Retina (tissue), 1 donor: ENCODE measurements around the gene IFNGR2.
"Not testable (repeated sequence)": the region's sequence is repeated elsewhere in the genome, so short reads cannot be mapped to it uniquely, and the experiment has no call there.

Experiments
- DNase-seq: peaks from one replicate; pipeline ENCODE4 v3.0.0-alpha.2; 2016

IFNGR2 gene, protein sequence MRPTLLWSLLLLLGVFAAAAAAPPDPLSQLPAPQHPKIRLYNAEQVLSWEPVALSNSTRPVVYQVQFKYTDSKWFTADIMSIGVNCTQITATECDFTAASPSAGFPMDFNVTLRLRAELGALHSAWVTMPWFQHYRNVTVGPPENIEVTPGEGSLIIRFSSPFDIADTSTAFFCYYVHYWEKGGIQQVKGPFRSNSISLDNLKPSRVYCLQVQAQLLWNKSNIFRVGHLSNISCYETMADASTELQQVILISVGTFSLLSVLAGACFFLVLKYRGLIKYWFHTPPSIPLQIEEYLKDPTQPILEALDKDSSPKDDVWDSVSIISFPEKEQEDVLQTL

GRCh38 chr21:33403128-33403785, at the start of gene IFNGR2:
Gene IFNGR2, plus strand, starts transcription at chr21:33403413. Its CDS starts 131 bp downstream, at chr21:33403544.
- no peak for DNase-seq

GRCh38 chr21:33355355-33355754, 47.9 kb upstream of the IFNGR2 start:
- no peak for DNase-seq

GRCh38 chr21:33355996-33356395, 47.2 kb upstream of the IFNGR2 start:
- DNase-seq = no peak

DNA sequence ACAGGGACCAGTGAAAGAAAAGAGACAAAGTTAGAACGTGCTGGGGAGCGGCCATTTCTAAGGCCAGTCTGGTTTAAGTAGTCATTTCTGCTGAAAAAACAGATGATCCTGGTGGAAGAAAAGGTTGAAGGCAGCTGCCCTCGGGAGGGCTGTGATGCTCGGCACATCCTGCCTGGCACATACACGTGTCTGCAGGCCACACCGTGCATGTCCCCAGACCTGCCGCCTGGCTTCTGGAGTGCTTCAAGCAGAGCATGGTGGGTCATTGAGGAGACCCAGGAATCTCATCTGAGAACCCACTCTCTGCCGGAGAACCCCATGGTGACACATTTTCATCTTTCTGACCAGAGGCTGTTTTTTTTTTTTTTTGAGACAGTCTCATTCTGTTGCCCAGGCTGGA, 46.0 kb upstream of the IFNGR2 start:
- no peak for DNase-seq

DNA sequence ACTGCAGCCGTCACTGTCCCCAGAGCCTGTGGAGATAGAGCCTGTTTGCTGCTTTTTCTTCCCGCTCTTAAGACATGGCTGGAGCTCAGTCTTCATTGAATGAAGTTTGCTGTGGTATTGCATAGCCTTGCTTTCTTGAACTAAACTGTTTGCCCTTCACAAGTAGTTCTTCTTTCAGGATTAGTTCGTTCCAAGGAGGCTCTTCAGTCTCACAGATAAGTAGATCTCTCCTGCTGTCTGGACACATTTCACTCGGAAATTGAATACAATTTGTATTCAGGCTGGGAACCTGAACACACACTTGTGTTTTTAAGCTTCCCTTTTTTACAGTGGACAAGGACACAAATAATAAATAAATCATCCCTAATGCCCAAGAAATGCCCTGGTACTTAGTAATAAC, 43.8 kb upstream of the IFNGR2 start:
- no peak for DNase-seq

- no peak for DNase-seq
Observed at GRCh38 chr21:33360281-33360680, 42.9 kb upstream of the IFNGR2 start.

DNA sequence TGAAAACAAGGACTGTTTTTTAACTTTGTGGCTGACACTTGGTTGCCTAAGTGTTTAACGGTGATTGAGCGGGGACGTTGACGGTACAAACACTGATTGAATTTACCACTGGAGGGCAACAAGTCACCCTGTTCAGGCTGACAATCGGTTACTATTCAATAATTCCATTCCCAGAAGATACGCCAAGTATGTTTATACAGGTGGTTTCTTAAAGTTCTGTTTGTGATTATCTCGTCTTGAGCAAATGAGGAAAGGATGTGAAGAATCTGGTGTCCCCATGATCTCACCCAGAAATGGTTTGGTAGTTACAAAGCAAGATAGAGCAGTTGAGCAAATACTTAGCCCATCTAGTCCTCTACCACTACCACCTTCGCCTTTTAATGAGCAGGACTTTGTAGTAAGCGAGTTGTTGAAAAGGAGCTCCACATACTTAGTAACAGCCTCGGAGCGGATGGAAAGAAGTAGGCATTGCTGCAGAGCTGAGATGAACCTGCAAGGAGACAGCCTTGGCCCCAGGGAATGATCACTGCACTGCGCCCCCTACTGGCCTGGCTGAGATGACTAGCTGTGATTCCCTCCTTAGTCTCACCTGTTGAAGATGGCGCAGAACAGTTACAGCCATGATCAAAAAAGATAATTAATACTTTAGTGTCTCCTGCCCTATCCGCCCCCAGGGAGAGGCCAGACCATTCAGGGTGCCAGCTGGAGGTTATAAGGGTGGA, 42.2 kb upstream of the IFNGR2 start:
- DNase-seq = peak; percentile 63

GRCh38 chr21:33362044-33362555, 41.1 kb upstream of the IFNGR2 start:
- DNase-seq = no peak

DNA sequence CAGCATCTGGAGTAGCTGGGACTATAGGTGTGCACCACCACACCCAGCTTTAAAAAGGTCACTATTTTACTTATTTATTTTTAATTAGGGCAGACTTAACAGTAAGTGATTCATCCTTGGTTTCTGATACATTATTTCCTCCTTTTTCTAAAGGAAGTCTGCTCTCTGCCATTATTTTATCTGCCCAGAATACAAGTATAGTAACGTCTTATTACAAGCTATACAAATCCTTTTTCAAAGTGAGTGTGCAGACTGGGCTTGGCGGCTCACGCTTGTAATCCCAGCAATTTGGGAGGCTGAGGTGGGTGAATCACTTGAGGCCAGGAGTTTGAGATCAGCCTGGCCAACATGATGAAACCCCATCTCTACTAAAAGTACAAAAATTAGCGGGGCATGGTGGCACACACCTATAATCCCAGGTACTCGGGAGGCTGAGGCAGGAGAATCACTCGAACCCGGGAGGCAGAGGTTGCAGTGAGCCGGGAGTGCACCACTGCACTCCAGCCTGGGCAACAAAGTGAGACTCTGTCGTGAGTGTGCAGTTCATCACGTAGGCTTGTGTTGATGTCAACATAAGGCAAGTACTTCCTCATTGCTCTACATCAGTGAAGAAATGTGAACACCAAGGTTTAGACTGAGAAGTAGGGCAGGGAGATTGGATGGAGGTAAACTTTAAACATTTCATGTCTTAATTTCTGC, 39.2 kb upstream of the IFNGR2 start:
- not testable (repeated sequence) for DNase-seq

- DNase-seq = no peak
Observed at GRCh38 chr21:33364830-33365229, 38.4 kb upstream of the IFNGR2 start.

- DNase-seq = no peak
Observed at GRCh38 chr21:33367309-33367973, 35.8 kb upstream of the IFNGR2 start.

DNA sequence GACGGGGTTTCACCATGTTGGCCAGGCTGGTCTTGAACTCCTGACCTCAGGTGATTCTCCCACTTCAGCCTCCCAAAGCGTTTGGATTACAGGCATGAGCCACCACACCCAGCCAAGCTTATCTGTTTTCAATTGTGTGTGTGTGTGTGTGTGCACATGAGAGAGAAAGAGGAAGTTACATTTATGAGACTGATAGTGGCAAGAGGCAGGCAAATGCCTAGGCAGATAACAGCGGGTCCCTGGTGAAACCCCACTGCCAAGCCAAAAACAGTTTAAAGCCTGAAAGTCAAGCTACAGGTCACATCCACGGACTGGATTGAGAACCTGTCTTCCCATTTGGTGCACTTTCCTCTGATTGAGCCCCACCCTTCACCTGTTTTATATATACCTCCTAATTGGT, 35.1 kb upstream of the IFNGR2 start:
- no peak for DNase-seq

- no peak for DNase-seq
Observed at GRCh38 chr21:33368576-33368975, 34.6 kb upstream of the IFNGR2 start.

- DNase-seq = no peak
Observed at GRCh38 chr21:33369586-33369985, 33.6 kb upstream of the IFNGR2 start.

DNA sequence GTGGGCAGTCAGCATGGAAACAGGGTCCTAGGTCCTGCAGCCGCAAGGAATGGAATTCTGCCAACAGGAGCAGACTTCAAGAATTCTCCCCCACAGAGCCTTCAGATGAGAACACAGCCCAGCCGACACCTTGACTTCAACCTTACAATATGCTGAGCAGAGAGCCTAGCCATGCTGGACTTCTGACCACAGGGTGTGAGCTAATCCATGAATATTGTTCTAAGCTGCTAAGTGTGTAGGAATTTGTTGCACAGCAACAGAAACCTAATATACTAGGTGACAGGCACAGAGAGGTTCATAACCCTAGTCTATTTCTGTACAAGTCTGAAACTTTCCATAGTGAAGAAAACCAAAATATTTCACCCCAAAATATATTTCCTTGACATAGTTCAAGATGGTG, 32.9 kb upstream of the IFNGR2 start:
- DNase-seq = no peak

DNA sequence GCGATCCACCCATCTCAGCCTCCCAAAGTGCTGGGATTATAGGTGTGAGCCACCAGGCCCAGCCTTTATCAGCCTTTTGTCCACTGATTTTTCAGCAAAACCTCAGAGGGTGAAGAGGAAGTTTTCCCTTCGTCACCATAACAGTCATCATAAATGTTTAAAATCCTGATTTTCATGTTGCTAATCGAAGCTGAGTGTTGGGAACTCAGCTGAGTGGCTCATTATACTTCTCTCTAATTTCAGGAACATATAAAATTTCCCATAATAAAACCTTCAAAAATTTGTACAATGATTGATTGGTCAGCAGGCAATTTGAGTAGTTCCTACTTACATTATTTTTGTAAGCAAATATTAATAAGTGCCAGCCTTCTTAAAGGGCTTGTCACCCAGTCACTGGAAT, 31.8 kb upstream of the IFNGR2 start:
- no peak for DNase-seq

GRCh38 chr21:33372582-33372981, 30.6 kb upstream of the IFNGR2 start:
- DNase-seq = no peak

- DNase-seq = no peak
Observed at GRCh38 chr21:33373451-33373850, 29.8 kb upstream of the IFNGR2 start.

- DNase-seq = no peak
Observed at GRCh38 chr21:33374080-33374449, 29.1 kb upstream of the IFNGR2 start.

DNA sequence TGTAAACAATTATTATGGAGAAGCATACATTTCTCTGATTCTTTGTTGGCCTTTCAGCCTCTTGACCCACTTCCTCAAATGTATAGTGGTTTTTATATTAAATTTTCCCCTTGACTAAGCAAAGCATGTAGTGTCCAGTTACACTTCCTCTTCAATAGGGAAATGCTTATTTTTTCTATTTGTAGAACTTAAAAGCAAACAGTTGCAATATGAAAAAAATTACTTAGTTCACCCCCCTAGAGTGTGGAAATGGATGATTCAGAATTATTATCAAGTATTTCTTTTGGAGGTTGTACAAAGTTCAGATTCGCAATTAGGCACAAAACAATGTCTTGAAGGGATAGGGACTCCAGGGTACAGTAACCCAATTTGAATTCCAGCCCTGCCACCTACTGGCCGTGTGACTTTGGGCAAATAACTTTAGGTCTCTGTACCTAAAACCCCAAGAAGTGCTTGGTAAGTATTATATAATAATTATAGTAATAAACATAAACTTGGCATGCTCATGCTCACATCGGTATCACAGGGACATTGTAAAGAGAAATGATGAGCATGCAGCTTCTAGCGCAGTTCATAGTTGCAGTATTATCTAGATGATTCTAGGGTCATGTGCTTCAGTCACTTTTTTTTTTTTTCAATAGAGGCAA, 28.6 kb upstream of the IFNGR2 start:
- no peak for DNase-seq

DNA sequence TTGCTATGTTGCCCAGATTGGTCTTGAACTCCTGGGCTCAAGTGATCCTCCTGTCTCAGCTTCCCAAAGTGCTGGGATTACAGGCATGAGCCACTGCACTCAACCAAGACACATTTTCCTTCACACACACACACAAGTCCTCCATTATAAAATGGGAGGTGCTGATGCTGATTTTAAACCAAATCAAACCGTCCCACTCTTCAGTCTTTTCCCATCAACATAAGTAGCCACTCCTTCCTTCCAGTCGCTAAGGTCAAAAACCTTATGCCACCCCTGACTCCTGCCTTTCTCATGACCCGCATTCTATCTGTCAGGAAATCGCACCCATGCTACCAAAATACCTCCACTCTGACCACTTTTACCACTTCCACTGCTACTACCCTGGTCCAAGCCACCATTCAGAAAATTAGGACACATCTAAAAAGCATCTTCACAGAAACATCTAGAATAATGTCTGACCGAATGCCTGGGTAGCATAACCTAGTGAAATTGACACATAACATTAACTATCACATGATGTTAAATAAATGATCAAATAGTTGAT, 28.0 kb upstream of the IFNGR2 start:
- no peak for DNase-seq
